Activated CD4-positive, alpha-beta T cell treated with anti-CD3 and anti-CD28 coated beads, Interleukin-2, amount 10 ng/mL, durations not matched to agents 24 days and 14 days (primary cell): ENCODE measurements around the gene IGFN1. TPM values are rescaled to one million over a fixed set of nuclear protein-coding genes. Genes with fewer than 3 reads are reported as not detected.

Experiments used
- DNase-seq: peaks from one replicate; pipeline ENCODE4 v3.0.0; 2022
- H3K27ac Mint-ChIP-seq: one replicate; pipeline ENCODE4 v1.8.0; 2022; ENCODE audit warnings: mild to moderate bottlenecking, mixed read lengths
- H3K27me3 Mint-ChIP-seq: one replicate; pipeline ENCODE4 v1.8.0; 2022; ENCODE audit warnings: mixed read lengths
- H3K36me3 Mint-ChIP-seq: one replicate; pipeline ENCODE4 v1.8.0; 2022; ENCODE audit warnings: low read depth, mild to moderate bottlenecking, mixed read lengths
- H3K4me1 Mint-ChIP-seq: one replicate; pipeline ENCODE4 v1.8.0; 2021; ENCODE audit warnings: mixed read lengths
- H3K4me3 Mint-ChIP-seq: one replicate; pipeline ENCODE4 v1.8.0; 2022; ENCODE audit warnings: mild to moderate bottlenecking, moderate library complexity, mixed read lengths
- H3K9me3 Mint-ChIP-seq: one replicate; pipeline ENCODE4 v1.8.0; 2021; ENCODE audit warnings: mixed read lengths
- intact Hi-C: fragments of 100-400 bp; cut with micrococcal nuclease; formaldehyde crosslinking; loops from one replicate; pipeline ENCODE4 v1.15.1; 2023
- total RNA-seq: library from RNA; stranded (reverse); gene quantifications from 2 replicates; pipeline ENCODE4 v1.2.3, GENCODE V29; 2022

The IGFN1 gene
- total RNA-seq, 1 donor from 2014 or later, result not detected

GRCh38 chr1:201269281-201269680 lies 78.7 kb downstream of the IGFN1 start:
- no peak overlapping the region for H3K4me3 Mint-ChIP-seq
- intact Hi-C loops, result no loop called here
- no peaks in the 10 kb centered on the region for H3K9me3 Mint-ChIP-seq
- no peaks in the 10 kb centered on the region for H3K36me3 Mint-ChIP-seq
- peaks cover 25% of the 10 kb centered on the region for H3K27me3 Mint-ChIP-seq
- H3K4me1 Mint-ChIP-seq, result no peaks in the 10 kb centered on the region
- no peak for DNase-seq
- no peak overlapping the region for H3K27ac Mint-ChIP-seq

- DNase-seq, result no peak
These were observed 79.3 kb downstream of the IGFN1 start for GRCh38 chr1:201269900-201270410.

GRCh38 chr1:201270616-201271390 lies 80.2 kb downstream of the IGFN1 start:
- intact Hi-C loops, result no loop called here

More at GRCh38 chr1:201269900-201270410, 79.3 kb downstream of the IGFN1 start:
- H3K4me1 Mint-ChIP-seq, result no peaks in the 10 kb centered on the region
- intact Hi-C loops, result no loop called here
- H3K27ac Mint-ChIP-seq, result no peak overlapping the region
- no peaks in the 10 kb centered on the region for H3K9me3 Mint-ChIP-seq
- no peaks in the 10 kb centered on the region for H3K36me3 Mint-ChIP-seq
- H3K27me3 Mint-ChIP-seq, result peaks cover 21% of the 10 kb centered on the region
- no peak overlapping the region for H3K4me3 Mint-ChIP-seq

GRCh38 chr1:201272799-201273198 lies 82.2 kb downstream of the IGFN1 start:
- Mint-ChIP-seq H3K4me3 (no peak overlapping the region), H3K27ac (no peak overlapping the region), H3K9me3 (no peaks in the 10 kb centered on the region), H3K4me1 (no peaks in the 10 kb centered on the region), H3K27me3 (peaks cover 4% of the 10 kb centered on the region), H3K36me3 (no peaks in the 10 kb centered on the region)
- intact Hi-C loops, result no loop called here
- DNase-seq, result no peak

More at GRCh38 chr1:201270616-201271390, 80.2 kb downstream of the IGFN1 start:
- DNase-seq, result no peak
- no peak overlapping the region for H3K4me3 Mint-ChIP-seq
- no peak overlapping the region for H3K27ac Mint-ChIP-seq
- H3K27me3 Mint-ChIP-seq, result peaks cover 17% of the 10 kb centered on the region
- no peaks in the 10 kb centered on the region for H3K36me3 Mint-ChIP-seq
- H3K4me1 Mint-ChIP-seq, result no peaks in the 10 kb centered on the region
- H3K9me3 Mint-ChIP-seq, result no peaks in the 10 kb centered on the region

- intact Hi-C loops, result no loop called here
- no peaks in the 10 kb centered on the region for H3K4me1 Mint-ChIP-seq
- no peak for DNase-seq
- H3K9me3 Mint-ChIP-seq, result no peaks in the 10 kb centered on the region
- no peaks in the 10 kb centered on the region for H3K36me3 Mint-ChIP-seq
- H3K27ac Mint-ChIP-seq, result no peak overlapping the region
- H3K4me3 Mint-ChIP-seq, result no peak overlapping the region
- H3K27me3 Mint-ChIP-seq, result peaks cover 2% of the 10 kb centered on the region
These were observed 84.1 kb downstream of the IGFN1 start for GRCh38 chr1:201274616-201275252.

GRCh38 chr1:201275253-201275666 lies 84.6 kb downstream of the IGFN1 start:
- peaks cover 1% of the 10 kb centered on the region for H3K27me3 Mint-ChIP-seq
- intact Hi-C loops, result no loop called here
- H3K4me3 Mint-ChIP-seq, result no peak overlapping the region

GRCh38 chr1:201276891-201277290 lies 86.3 kb downstream of the IGFN1 start:
- Mint-ChIP-seq H3K27ac (no peak overlapping the region), H3K27me3 (peaks cover 9% of the 10 kb centered on the region), H3K4me1 (no peaks in the 10 kb centered on the region), H3K36me3 (no peaks in the 10 kb centered on the region), H3K4me3 (no peak overlapping the region), H3K9me3 (no peaks in the 10 kb centered on the region)
- DNase-seq, result no peak
- intact Hi-C loops, result no loop called here

More at GRCh38 chr1:201275253-201275666, 84.6 kb downstream of the IGFN1 start:
- H3K9me3 Mint-ChIP-seq, result no peaks in the 10 kb centered on the region
- H3K36me3 Mint-ChIP-seq, result no peaks in the 10 kb centered on the region
- H3K27ac Mint-ChIP-seq, result no peak overlapping the region
- no peaks in the 10 kb centered on the region for H3K4me1 Mint-ChIP-seq
- DNase-seq, result no peak

GRCh38 chr1:201277441-201277840 lies 86.8 kb downstream of the IGFN1 start:
- Mint-ChIP-seq H3K4me1 (no peaks in the 10 kb centered on the region), H3K4me3 (no peak overlapping the region), H3K27me3 (peaks cover 15% of the 10 kb centered on the region), H3K27ac (no peak overlapping the region), H3K9me3 (no peaks in the 10 kb centered on the region), H3K36me3 (no peaks in the 10 kb centered on the region)
- intact Hi-C loops, result no loop called here
- DNase-seq, result no peak

Other genes starting within 250 kb of the IGFN1 start
- gene KIF21B, start 167.1 kb upstream of the IGFN1 start, total RNA-seq, result 48.3 and 49.3 TPM in 2 replicates
- gene CACNA1S, start 78.4 kb upstream of the IGFN1 start, total RNA-seq, result not detected in 2 replicates
- not detected in 2 replicates for gene ASCL5, start 63.6 kb upstream of the IGFN1 start, total RNA-seq
- gene TMEM9, start 36.4 kb upstream of the IGFN1 start, total RNA-seq, result 11.3 and 13.5 TPM in 2 replicates
- not detected in 2 replicates for gene PKP1, start 92.7 kb downstream of the IGFN1 start, total RNA-seq
- gene TNNT2, start 186.9 kb downstream of the IGFN1 start, total RNA-seq, result not detected in 2 replicates
- not detected in 2 replicates for gene LAD1, start 208.5 kb downstream of the IGFN1 start, total RNA-seq
- gene TNNI1, start 230.9 kb downstream of the IGFN1 start, total RNA-seq, result not detected in 2 replicates